Tibial artery (tissue), 4 donors: Measurements from ENCODE around the gene WBP2NL.

Source experiments
- DNase-seq, 2 donors: peaks; one replicate each; pipeline ENCODE4 v3.0.0-alpha.2; 2019
- H3K27ac ChIP-seq, 2 donors: fragments of 200-600 bp; sonication (generic) in 1 of 2; 1 replicate in 1 of 2; 2 replicates in 1 of 2; pipeline ENCODE4 v1.5.1; 2018 to 2019; ENCODE audit warnings: mild to moderate bottlenecking in 1 of 2
- H3K27me3 ChIP-seq, 2 donors: fragments of 200-600 bp; sonication (generic) in 1 of 2; one replicate each; pipeline versions ENCODE4 v1.5.1 to v1.6.0; 2016 to 2019
- H3K36me3 ChIP-seq, 3 donors: fragments of 200-600 bp; sonication (generic) in 2 of 3; one replicate each; pipeline ENCODE4 v1.5.1; 2016 to 2019; ENCODE audit warnings: mild to moderate bottlenecking in 2 of 3
- H3K4me1 ChIP-seq, 4 donors: fragments of 200-600 bp; sonication (generic) in 2 of 4; 1 replicate in 3 of 4; 2 replicates in 1 of 4; pipeline ENCODE4 v1.5.1; 2016 to 2019
- H3K4me3 ChIP-seq, 2 donors: fragments of 200-600 bp; sonication (generic) in 1 of 2; 1 replicate in 1 of 2; 2 replicates in 1 of 2; pipeline ENCODE4 v1.5.1; 2018 to 2019; ENCODE audit warnings: mild to moderate bottlenecking in 2 of 2
- H3K9me3 ChIP-seq, 3 donors: fragments of 200-600 bp; sonication (generic) in 1 of 3; one replicate each; pipeline ENCODE4 v1.5.1; 2016 to 2019
- CTCF ChIP-seq, 2 experiments: fragments of 200-600 bp in 1 of 2; fragments of 450-650 bp in 1 of 2; IDR thresholded peaks; one replicate each; pipeline ENCODE4 v1.5.1; 2017 to 2019; ENCODE audit warnings: antibody characterized with exemption in 2 of 2, mild to moderate bottlenecking in 1 of 2, moderate library complexity in 1 of 2
- intact Hi-C: fragments of 100-400 bp; cut with DNase I; formaldehyde crosslinking; loops from one replicate; pipeline ENCODE4 v1.15.0; 2023; ENCODE audit warnings: low total_unique reads

WBP2NL gene

GRCh38 chr22:42060489-42060888, 61.9 kb downstream of the WBP2NL start:
- Histone ChIP-seq H3K27ac (no peak overlapping the region), H3K4me3 (no peak overlapping the region), H3K4me1 (no peaks in the 10 kb centered on the region), H3K36me3 (peaks cover 45 to 71% (median 67%) of the 10 kb centered on the region in 3 donors), H3K27me3 (no peaks in the 10 kb centered on the region), H3K9me3 (peaks cover 0 to 11% (median 3%) of the 10 kb centered on the region in 3 donors)
- intact Hi-C loops = no loop called here
- no peak for TF ChIP-seq CTCF (IDR thresholded peaks at IDR 0.05)
- no peak for DNase-seq

DNA sequence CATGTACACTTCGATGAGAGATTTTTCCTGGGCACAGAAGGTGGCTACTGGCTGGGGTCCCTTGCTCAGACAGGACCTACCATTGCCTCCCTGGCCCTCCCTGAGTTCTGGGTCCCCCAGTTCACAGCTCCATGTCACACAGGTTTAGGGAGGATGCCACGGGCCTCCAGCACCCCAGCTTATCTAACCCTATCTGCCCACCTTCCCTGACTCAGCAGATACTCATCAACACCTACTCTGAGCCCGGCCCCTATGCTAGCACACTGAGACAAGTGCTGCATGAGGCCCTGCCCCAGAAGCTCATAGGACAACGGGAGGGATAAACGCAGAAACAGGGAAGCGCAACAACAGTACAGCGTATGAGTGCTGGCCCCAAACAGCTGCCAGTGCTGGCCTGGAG, 62.5 kb downstream of the WBP2NL start:
- Histone ChIP-seq H3K27me3 (no peaks in the 10 kb centered on the region), H3K9me3 (peaks cover 0 to 11% (median 3%) of the 10 kb centered on the region in 3 donors), H3K4me3 (no peak overlapping the region), H3K36me3 (peaks cover 51 to 77% (median 73%) of the 10 kb centered on the region in 3 donors), H3K4me1 (no peaks in the 10 kb centered on the region), H3K27ac (no peak overlapping the region)
- intact Hi-C loops = no loop called here
- no peak for TF ChIP-seq CTCF (IDR thresholded peaks at IDR 0.05)
- DNase-seq = no peak

GRCh38 chr22:42062506-42063170, 64.0 kb downstream of the WBP2NL start:
- TF ChIP-seq CTCF (IDR thresholded peaks at IDR 0.05) = no peak
- no peak for DNase-seq
- no peaks in the 10 kb centered on the region for H3K27me3 ChIP-seq
- H3K36me3 ChIP-seq = peaks cover 57 to 89% (median 88%) of the 10 kb centered on the region in 3 donors
- no peaks in the 10 kb centered on the region for H3K9me3 ChIP-seq
- no peaks in the 10 kb centered on the region for H3K4me1 ChIP-seq
- H3K27ac ChIP-seq = no peak overlapping the region
- H3K4me3 ChIP-seq = no peak overlapping the region
- intact Hi-C loops = no loop called here

GRCh38 chr22:42064629-42065028, 66.0 kb downstream of the WBP2NL start:
- no peak overlapping the region for H3K27ac ChIP-seq
- DNase-seq = no peak
- peaks cover 0 to 5% (median 1%) of the 10 kb centered on the region in 4 donors for H3K4me1 ChIP-seq
- H3K27me3 ChIP-seq = no peaks in the 10 kb centered on the region
- intact Hi-C loops = no loop called here
- H3K4me3 ChIP-seq = no peak overlapping the region
- no peaks in the 10 kb centered on the region for H3K9me3 ChIP-seq
- TF ChIP-seq CTCF (IDR thresholded peaks at IDR 0.05) = no peak
- H3K36me3 ChIP-seq = peaks cover 48 to 86% (median 79%) of the 10 kb centered on the region in 3 donors

GRCh38 chr22:42065438-42066125, 67.0 kb downstream of the WBP2NL start:
- Histone ChIP-seq H3K27ac (no peak overlapping the region), H3K4me1 (peaks cover 0 to 11% (median 8%) of the 10 kb centered on the region in 4 donors), H3K9me3 (no peaks in the 10 kb centered on the region), H3K4me3 (no peak overlapping the region), H3K27me3 (no peaks in the 10 kb centered on the region), H3K36me3 (peaks cover 39 to 76% (median 70%) of the 10 kb centered on the region in 3 donors)
- DNase-seq = no peak
- intact Hi-C loops = no loop called here
- TF ChIP-seq CTCF (IDR thresholded peaks at IDR 0.05) = no peak
